ENCODE results near the gene FLOT1. TPM values are rescaled to one million over a fixed set of nuclear protein-coding genes. Genes with fewer than 3 reads are reported as not detected.

Gene FLOT1
- total RNA-seq, 2 experiments from 2014 or later: 31.6 TPM

DNA sequence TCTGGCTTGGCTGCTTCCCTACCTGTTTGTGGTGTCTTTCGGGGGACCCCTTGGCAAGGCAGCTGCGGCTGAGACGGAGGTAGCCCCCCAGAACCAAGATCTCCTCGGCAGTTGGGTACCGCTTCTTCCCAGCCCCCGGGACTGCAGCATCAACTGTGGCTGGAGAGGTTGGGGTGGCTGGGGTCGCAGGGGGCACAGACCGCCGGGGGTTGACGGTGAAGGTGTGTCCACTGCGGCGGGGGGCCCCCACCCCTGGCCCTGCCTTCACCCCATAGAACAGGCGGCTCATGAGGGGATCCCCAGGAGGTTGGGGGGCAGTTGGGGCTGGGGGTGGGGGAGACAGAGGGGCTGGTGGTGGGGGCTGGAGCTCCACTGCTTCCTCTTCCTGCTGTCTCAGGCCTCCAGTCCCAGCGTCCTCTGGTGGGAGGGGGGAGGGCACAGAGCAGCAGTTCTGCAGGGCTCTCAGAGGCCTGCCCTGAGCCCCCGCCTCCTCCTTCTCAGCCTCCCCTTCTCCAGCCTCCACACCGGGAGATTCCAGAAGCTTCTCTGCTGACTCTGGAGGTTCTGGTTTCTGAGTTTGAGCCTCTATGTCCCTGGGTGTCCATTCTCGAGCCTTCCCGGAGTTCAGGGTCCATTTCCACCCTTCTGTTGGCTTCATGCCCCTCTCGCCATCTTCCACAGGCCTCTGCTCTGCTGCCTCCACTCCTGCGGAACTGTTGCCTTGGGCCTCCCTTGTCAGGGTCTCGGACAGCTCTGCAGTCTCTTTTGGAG, 57.9 kb downstream of the FLOT1 start:
- H3K4me1 Mint-ChIP-seq (ENCODE audit: low read depth): peaks cover 59% of the 10 kb centered on the region
- no peak for TF ChIP-seq CTCF (IDR thresholded peaks at IDR 0.05)
- peak overlapping the region; percentile 94 for H3K27ac Mint-ChIP-seq
- H3K4me3 Mint-ChIP-seq: peak overlapping the region; percentile 98
- no peaks in the 10 kb centered on the region for H3K27me3 Mint-ChIP-seq
- H3K36me3 Mint-ChIP-seq (ENCODE audit: low read depth): peaks cover 66% of the 10 kb centered on the region
- Histone ChIP-seq H3K9me3 (ENCODE audit: control insufficient read depth in 1 of 2, insufficient read depth in 1 of 2, low read length in 2 of 2) (no peaks in the 10 kb centered on the region), H3K36me3 (ENCODE audit: insufficient read depth, low read length) (peaks cover 20% of the 10 kb centered on the region), H3K4me1 (ENCODE audit: insufficient read depth, low read length) (peaks cover 54% of the 10 kb centered on the region), H3K27me3 (ENCODE audit: control insufficient read depth in 1 of 2, insufficient read depth in 2 of 2, low read length in 2 of 2) (no peaks in the 10 kb centered on the region), H3K27ac (ENCODE audit: low read depth in 1 of 2, low read length in 2 of 2) (peak overlapping the region; percentile 60 to 98), H3K4me3 (ENCODE audit: low read length) (peak overlapping the region; percentile 99)
- CTCF ChIA-PET: interaction anchor here (15.4 kb wide), 1 partner anchor 39 kb away, joined by 526 read pairs; the partner anchor contains the start of genes MDC1 and TUBB
- no peak for ATAC-seq (ENCODE audit: poor library complexity)
- intact Hi-C loops (cut with DNase I, micrococcal nuclease): loop anchor here in 1 of 2 experiments (5.0 kb wide), 1 partner anchor 403 kb away; no protein-coding TSS in a partner anchor
- POLR2A ChIA-PET: interaction anchor here (0.6 to 8.1 kb wide), 7 partner anchors 28 to 142 kb away, joined by 3 to 381 read pairs (median 4); partner anchors contain the start of genes MDC1 and TUBB
- DNase-seq: peak in 11 of 14 experiments; percentile 39 to 72 (median 64)
- no peaks in the 10 kb centered on the region for H3K9me3 Mint-ChIP-seq

DNA sequence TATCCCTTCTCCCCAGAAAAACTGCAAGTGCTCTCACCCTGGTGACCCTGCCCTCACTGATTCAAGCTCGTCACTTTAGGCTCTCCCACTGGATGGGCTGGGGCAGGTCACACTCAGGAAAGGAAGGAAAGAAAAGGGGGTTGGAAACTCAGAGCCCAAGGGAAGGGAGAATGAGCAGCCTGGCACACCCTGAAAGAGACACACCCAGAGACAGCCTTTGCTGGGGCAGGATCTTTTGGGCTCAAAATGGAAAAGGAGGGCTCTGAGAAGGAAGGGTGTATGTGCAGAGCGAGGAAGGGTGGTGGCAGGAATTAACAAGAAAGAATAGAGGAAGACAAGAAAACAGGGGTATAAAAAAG, 58.5 kb downstream of the FLOT1 start:
- intact Hi-C loops (cut with DNase I, micrococcal nuclease): loop anchor here in 1 of 2 experiments (5.0 kb wide), 1 partner anchor 403 kb away; no protein-coding TSS in a partner anchor
- POLR2A ChIA-PET: interaction anchor here (0.6 to 8.1 kb wide), 5 partner anchors 29 to 141 kb away, joined by 3 to 381 read pairs (median 6); partner anchors contain the start of genes MDC1 and TUBB
- Histone ChIP-seq H3K4me1 (ENCODE audit: insufficient read depth, low read length) (peaks cover 54% of the 10 kb centered on the region), H3K4me3 (ENCODE audit: low read length) (peak overlapping the region; percentile 99), H3K9me3 (ENCODE audit: control insufficient read depth in 1 of 2, insufficient read depth in 1 of 2, low read length in 2 of 2) (no peaks in the 10 kb centered on the region), H3K27me3 (ENCODE audit: control insufficient read depth in 1 of 2, insufficient read depth in 2 of 2, low read length in 2 of 2) (no peaks in the 10 kb centered on the region), H3K27ac (ENCODE audit: low read depth in 1 of 2, low read length in 2 of 2) (peak overlapping the region; percentile 60 to 98), H3K36me3 (ENCODE audit: insufficient read depth, low read length) (peaks cover 22% of the 10 kb centered on the region)
- H3K4me3 Mint-ChIP-seq: peak overlapping the region; percentile 98
- no peak for TF ChIP-seq CTCF (IDR thresholded peaks at IDR 0.05)
- H3K4me1 Mint-ChIP-seq (ENCODE audit: low read depth): peaks cover 59% of the 10 kb centered on the region
- peak overlapping the region; percentile 94 for H3K27ac Mint-ChIP-seq
- CTCF ChIA-PET: interaction anchor here (15.4 kb wide), 1 partner anchor 39 kb away, joined by 526 read pairs; the partner anchor contains the start of genes MDC1 and TUBB
- no peaks in the 10 kb centered on the region for H3K27me3 Mint-ChIP-seq
- DNase-seq (peak in 1 of 14 experiments; percentile 7), ATAC-seq (ENCODE audit: poor library complexity) (no peak)
- H3K36me3 Mint-ChIP-seq (ENCODE audit: low read depth): peaks cover 72% of the 10 kb centered on the region
- H3K9me3 Mint-ChIP-seq: no peaks in the 10 kb centered on the region

DNA sequence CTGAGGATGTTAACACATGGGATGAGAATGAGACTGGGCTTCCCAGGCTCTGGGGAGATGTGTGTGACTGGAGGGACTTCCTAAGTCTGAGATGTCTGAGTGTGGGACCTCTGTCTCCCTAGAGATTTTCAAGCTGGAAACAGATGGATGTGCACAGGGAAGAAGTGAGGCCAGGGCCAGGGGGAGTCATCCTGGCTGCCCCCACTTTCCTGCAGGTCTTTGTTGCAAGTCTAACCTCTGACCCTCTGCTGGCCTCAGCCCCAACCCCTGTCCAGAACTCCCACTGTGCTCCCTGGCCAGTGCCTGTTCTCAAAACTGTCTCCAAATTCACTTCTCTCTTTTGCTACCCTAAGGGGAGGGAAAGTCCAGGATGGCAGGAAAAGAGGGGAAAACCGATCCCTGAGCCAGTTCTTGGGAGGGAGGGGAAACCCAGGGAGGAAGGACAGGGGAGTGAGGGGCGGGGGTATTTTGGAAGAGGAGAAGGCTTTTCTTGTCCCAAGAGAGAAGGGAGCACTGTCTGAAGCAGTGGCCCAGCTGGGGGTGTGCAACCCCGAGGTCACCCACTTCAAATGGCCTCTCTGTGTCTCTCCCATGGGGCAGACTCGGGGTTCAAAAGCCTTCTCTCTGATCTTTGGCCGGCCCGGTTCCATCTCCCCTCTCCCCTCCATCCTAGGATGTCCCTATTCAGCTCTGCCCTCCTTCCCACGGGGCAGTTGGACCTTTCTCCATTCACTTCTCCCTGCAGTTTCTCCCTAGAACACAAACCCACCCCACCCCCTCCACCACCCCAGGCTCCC, 59.1 kb downstream of the FLOT1 start:
- POLR2A ChIA-PET: interaction anchor here (0.8 to 8.1 kb wide), 7 partner anchors 21 to 183 kb away, joined by 3 to 381 read pairs (median 9); partner anchors contain the start of genes ABCF1, MDC1 and TUBB
- H3K4me1 Mint-ChIP-seq (ENCODE audit: low read depth): peaks cover 57% of the 10 kb centered on the region
- Histone ChIP-seq H3K9me3 (ENCODE audit: control insufficient read depth in 1 of 2, insufficient read depth in 1 of 2, low read length in 2 of 2) (no peaks in the 10 kb centered on the region), H3K27me3 (ENCODE audit: control insufficient read depth in 1 of 2, insufficient read depth in 2 of 2, low read length in 2 of 2) (no peaks in the 10 kb centered on the region), H3K36me3 (ENCODE audit: insufficient read depth, low read length) (peaks cover 28% of the 10 kb centered on the region), H3K27ac (ENCODE audit: low read depth in 1 of 2, low read length in 2 of 2) (peak overlapping the region; percentile 71 to 98), H3K4me1 (ENCODE audit: insufficient read depth, low read length) (peaks cover 54% of the 10 kb centered on the region), H3K4me3 (ENCODE audit: low read length) (peak overlapping the region; percentile 99)
- H3K27ac Mint-ChIP-seq: peak overlapping the region; percentile 94
- ATAC-seq (ENCODE audit: poor library complexity) (no peak), DNase-seq (peak in 3 of 14 experiments; percentile 25 to 45 (median 31))
- no peaks in the 10 kb centered on the region for H3K9me3 Mint-ChIP-seq
- H3K4me3 Mint-ChIP-seq: peak overlapping the region; percentile 98
- intact Hi-C loops (cut with DNase I, micrococcal nuclease): loop anchor here in 1 of 2 experiments (5.0 kb wide), 1 partner anchor 404 kb away; no protein-coding TSS in a partner anchor
- no peak for TF ChIP-seq CTCF (IDR thresholded peaks at IDR 0.05)
- CTCF ChIA-PET: interaction anchor here (1.8 to 15.4 kb wide), 2 partner anchors 40 to 138 kb away, joined by 4 to 526 read pairs; partner anchors contain the start of genes MDC1 and TUBB
- no peaks in the 10 kb centered on the region for H3K27me3 Mint-ChIP-seq
- H3K36me3 Mint-ChIP-seq (ENCODE audit: low read depth): peaks cover 78% of the 10 kb centered on the region

Measured in CD4-positive, alpha-beta T cell (primary cell).